ENCODE measurements around the gene BCAS3. TPM values are rescaled to one million over a fixed set of nuclear protein-coding genes. Genes with fewer than 3 reads are reported as not detected.

BCAS3 gene
- total RNA-seq, 1 experiment from 2014 or later, result 26.3 TPM

- no peak for TF ChIP-seq SIN3A (IDR thresholded peaks at IDR 0.05; ENCODE audit: low read depth)
Measured at GRCh38 chr17:61280338-61280737, 602.7 kb downstream of the BCAS3 start (continued).

GRCh38 chr17:61280851-61281250 is 603.2 kb downstream of the BCAS3 start:
- Histone ChIP-seq H3K27ac (ENCODE audit: low read depth, low read length) (no peak overlapping the region), H3K27me3 (ENCODE audit: insufficient read depth, low read length) (no peaks in the 10 kb centered on the region), H2AFZ (ENCODE audit: low read depth, low read length, poor library complexity, severe bottlenecking) (no peak overlapping the region), H3K4me2 (ENCODE audit: low read length) (no peak overlapping the region), H3K9ac (ENCODE audit: low read length) (no peak overlapping the region), H4K20me1 (ENCODE audit: insufficient read depth) (no peaks in the 10 kb centered on the region), H3K4me3 (replicated peaks in 1 of 2; ENCODE audit: low read depth in 1 of 2, low read length in 2 of 2) (no peak overlapping the region), H3K79me2 (ENCODE audit: insufficient read depth, low read length) (no peaks in the 10 kb centered on the region), H3K9me3 (ENCODE audit: control insufficient read depth in 1 of 2, insufficient read depth in 1 of 2, low read depth in 1 of 2, low read length in 2 of 2) (no peaks in the 10 kb centered on the region), H3K4me1 (ENCODE audit: control insufficient read depth in 1 of 2, insufficient read depth in 2 of 2, low read length in 2 of 2) (peaks cover 0 to 4% of the 10 kb centered on the region in 2 experiments; a peak in 1 of 4 replicates), H3K9me2 (ENCODE audit: insufficient read depth) (no peaks in the 10 kb centered on the region), H3K36me3 (ENCODE audit: control insufficient read depth in 1 of 2, insufficient read depth in 2 of 2, low read length in 2 of 2) (no peaks in the 10 kb centered on the region)
- intact Hi-C loops (cut with micrococcal nuclease), result no loop called here
- ChIA-PET POLR2A (no interaction called here), RAD21 (ENCODE audit: low non-redundant PET in 1 of 2, low total read pairs in 2 of 2, uncharacterized antibody in 2 of 2, unreplicated experiment in 2 of 2) (no interaction called here), CTCF (no interaction called here)
- no TSS peak for BruUV-seq (replicated peaks)
- TF ChIP-seq, protein P1, sequence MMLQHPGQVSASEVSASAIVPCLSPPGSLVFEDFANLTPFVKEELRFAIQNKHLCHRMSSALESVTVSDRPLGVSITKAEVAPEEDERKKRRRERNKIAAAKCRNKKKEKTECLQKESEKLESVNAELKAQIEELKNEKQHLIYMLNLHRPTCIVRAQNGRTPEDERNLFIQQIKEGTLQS (IDR thresholded peaks at IDR 0.05), result no peak
- TF ChIP-seq POLR2A (IDR thresholded peaks at IDR 0.05; ENCODE audit: borderline replicate concordance, extremely low read depth, insufficient read depth, insufficient read length) (no peak), EZH2phosphoT487 (IDR thresholded peaks at IDR 0.05; ENCODE audit: borderline replicate concordance) (no peak)
- no peak for DNase-seq (ENCODE audit: low read depth, low spot score)
- no peak for ATAC-seq

GRCh38 chr17:61282377-61282776 is 604.7 kb downstream of the BCAS3 start:
- ChIA-PET RAD21 (ENCODE audit: low non-redundant PET in 1 of 2, low total read pairs in 2 of 2, uncharacterized antibody in 2 of 2, unreplicated experiment in 2 of 2) (no interaction called here), CTCF (no interaction called here), POLR2A (no interaction called here)
- Histone ChIP-seq H2AFZ (ENCODE audit: low read depth, low read length, poor library complexity, severe bottlenecking) (no peak overlapping the region), H3K27me3 (ENCODE audit: insufficient read depth, low read length) (no peaks in the 10 kb centered on the region), H3K4me2 (ENCODE audit: low read length) (no peak overlapping the region), H3K9me2 (ENCODE audit: insufficient read depth) (no peaks in the 10 kb centered on the region), H3K9me3 (ENCODE audit: control insufficient read depth in 1 of 2, insufficient read depth in 1 of 2, low read depth in 1 of 2, low read length in 2 of 2) (no peaks in the 10 kb centered on the region), H3K27ac (ENCODE audit: low read depth, low read length) (no peak overlapping the region), H3K4me3 (replicated peaks in 1 of 2; ENCODE audit: low read depth in 1 of 2, low read length in 2 of 2) (no peak overlapping the region), H3K79me2 (ENCODE audit: insufficient read depth, low read length) (no peaks in the 10 kb centered on the region), H3K4me1 (ENCODE audit: control insufficient read depth in 1 of 2, insufficient read depth in 2 of 2, low read length in 2 of 2) (peaks cover 0 to 4% of the 10 kb centered on the region in 2 experiments; a peak in 1 of 4 replicates), H4K20me1 (ENCODE audit: insufficient read depth) (no peaks in the 10 kb centered on the region), H3K36me3 (ENCODE audit: control insufficient read depth in 1 of 2, insufficient read depth in 2 of 2, low read length in 2 of 2) (no peaks in the 10 kb centered on the region), H3K9ac (ENCODE audit: low read length) (no peak overlapping the region)
- no peak for DNase-seq (ENCODE audit: low read depth, low spot score)
- intact Hi-C loops (cut with micrococcal nuclease), result no loop called here
- ATAC-seq, result no peak
- BruUV-seq (replicated peaks), result no TSS peak
- TF ChIP-seq, protein P1 (IDR thresholded peaks at IDR 0.05), result no peak
- TF ChIP-seq FOSL1 (IDR thresholded peaks at IDR 0.05; ENCODE audit: low read depth) (no peak), REST (IDR thresholded peaks at IDR 0.05; ENCODE audit: low read depth) (no peak), RAD21 (IDR thresholded peaks at IDR 0.05; ENCODE audit: low read depth) (no peak), ZFX (IDR thresholded peaks at IDR 0.05) (no peak), ZBTB33 (IDR thresholded peaks at IDR 0.05; ENCODE audit: extremely low read depth, insufficient replicate concordance, low read length) (no peak), EZH2phosphoT487 (IDR thresholded peaks at IDR 0.05; ENCODE audit: borderline replicate concordance) (no peak), CBX3 (IDR thresholded peaks at IDR 0.05; ENCODE audit: low read depth) (no peak), POLR2AphosphoS5 (IDR thresholded peaks at IDR 0.05; ENCODE audit: low read depth, low read length) (no peak), MAX (IDR thresholded peaks at IDR 0.05) (no peak), YY1 (IDR thresholded peaks at IDR 0.05; ENCODE audit: extremely low read depth, insufficient replicate concordance, low read depth, low read length) (no peak)

Measured in HCT116 (cell line).